Astrocyte of the cerebellum (primary cell): Measurements from ENCODE around the gene AFTPH.

Experiments
- DNase-seq: peaks from one replicate; pipeline ENCODE4 v3.0.0-alpha.2; 2011; ENCODE audit warnings: low read depth
- H3K4me3 ChIP-seq: 2 replicates; pipeline ENCODE4 v1.5.1; 2011; ENCODE audit warnings: mild to moderate bottlenecking, low read depth, low read length, moderate library complexity
- in situ Hi-C: cut with HindIII; loops from 2 replicates; pipeline ENCODE4 v1.10.0; 2017; ENCODE audit warnings: low sequenced_read_pairs
- TF ChIP-seq, protein P1 (sequence below): IDR thresholded peaks from 2 replicates; pipeline ENCODE4 v1.5.1; 2012; ENCODE audit warnings: low read length, low read depth, moderate library complexity, mild to moderate bottlenecking; ENCODE audit errors: missing control alignments

The AFTPH gene

DNA sequence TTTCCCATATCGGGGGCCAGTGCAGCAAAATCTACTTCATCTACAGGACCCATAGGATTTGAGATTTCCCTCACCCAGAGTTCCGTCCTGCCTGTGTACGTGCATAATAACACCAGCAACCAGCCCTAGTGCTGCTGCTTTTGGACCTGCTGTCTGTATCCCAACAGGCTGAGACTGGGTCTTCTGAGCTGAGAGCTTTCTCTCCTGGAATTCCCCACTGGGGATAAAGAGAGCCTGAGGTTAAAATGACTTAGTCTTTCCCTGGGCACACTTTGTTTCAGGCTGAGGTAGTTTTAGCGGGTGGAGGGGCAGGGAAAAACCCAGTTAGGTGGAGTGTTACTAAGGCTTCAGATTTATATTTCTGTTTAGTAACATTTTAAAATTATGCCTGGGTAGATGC lies 67.1 kb downstream of the AFTPH start:
- TF ChIP-seq, protein P1, sequence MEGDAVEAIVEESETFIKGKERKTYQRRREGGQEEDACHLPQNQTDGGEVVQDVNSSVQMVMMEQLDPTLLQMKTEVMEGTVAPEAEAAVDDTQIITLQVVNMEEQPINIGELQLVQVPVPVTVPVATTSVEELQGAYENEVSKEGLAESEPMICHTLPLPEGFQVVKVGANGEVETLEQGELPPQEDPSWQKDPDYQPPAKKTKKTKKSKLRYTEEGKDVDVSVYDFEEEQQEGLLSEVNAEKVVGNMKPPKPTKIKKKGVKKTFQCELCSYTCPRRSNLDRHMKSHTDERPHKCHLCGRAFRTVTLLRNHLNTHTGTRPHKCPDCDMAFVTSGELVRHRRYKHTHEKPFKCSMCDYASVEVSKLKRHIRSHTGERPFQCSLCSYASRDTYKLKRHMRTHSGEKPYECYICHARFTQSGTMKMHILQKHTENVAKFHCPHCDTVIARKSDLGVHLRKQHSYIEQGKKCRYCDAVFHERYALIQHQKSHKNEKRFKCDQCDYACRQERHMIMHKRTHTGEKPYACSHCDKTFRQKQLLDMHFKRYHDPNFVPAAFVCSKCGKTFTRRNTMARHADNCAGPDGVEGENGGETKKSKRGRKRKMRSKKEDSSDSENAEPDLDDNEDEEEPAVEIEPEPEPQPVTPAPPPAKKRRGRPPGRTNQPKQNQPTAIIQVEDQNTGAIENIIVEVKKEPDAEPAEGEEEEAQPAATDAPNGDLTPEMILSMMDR, result no peak
- no peak for DNase-seq
- in situ Hi-C loops, result no loop called here
- H3K4me3 ChIP-seq, result no peak overlapping the region

DNA sequence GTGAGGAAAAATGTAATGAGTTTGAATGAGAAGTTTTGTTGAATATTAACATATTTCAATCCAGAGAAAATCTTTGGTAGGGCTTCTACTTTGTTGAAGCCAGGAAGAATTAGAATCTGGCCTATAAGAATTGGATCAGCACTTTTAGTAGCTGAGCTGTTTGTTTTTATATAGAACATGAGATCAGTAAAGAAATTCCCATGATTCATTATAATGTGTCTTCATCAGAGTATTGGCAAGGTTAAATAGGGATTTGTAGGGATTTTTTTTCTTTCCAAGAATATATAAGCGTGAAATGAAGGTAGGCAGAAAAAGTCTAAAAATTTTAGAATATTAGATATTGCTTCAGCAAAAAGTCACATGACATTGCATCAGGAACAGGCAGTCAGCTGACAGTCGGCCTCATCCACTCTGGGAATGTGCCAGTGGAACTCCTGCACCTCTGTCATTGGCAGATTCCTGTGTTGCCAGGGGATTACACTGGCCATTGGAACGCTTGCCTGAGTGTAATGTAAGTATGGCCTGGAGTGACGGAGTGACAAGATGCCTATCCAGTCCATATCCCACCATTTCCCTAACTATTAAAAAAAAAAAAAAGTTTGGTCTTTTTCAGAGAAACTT lies 69.0 kb downstream of the AFTPH start:
- H3K4me3 ChIP-seq, result no peak overlapping the region
- in situ Hi-C loops, result no loop called here
- no peak for DNase-seq
- TF ChIP-seq, protein P1, result no peak

DNA sequence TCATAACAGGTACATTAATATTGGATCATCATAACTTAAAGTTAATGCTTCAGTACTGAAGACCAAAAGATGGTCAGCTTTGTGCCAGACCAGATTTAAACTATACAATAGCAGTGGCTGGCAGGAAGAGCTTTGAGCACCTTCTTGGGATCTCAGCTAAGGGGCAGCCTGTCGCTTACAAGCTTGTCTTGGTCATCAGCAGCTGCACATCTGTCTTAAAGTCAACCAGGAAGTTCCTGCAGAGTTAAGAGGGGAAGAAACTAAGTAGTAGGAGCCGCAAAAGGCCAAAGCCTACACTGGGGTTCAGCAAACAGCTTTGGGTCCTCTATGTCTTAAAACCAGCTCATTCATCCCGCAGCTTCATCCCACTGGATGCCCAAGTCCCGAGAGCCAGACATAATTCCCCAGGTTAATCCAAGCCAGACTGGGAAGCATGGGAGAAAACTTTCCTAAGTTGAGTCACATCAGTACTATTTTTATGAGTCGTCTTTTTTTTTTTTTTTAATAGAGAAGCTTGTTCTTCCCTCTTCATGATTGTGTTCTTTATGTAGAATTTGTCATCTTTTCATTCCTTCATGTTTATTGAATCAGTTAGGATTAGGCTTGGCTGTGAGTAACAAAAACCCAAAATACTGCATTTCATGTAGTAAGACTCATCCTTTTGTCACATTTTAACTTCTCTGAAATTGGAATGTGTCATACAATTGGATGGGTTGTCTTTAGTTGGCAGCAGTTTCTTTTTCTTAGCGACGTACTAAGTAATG lies 70.3 kb downstream of the AFTPH start:
- no peak for DNase-seq
- in situ Hi-C loops, result no loop called here
- TF ChIP-seq, protein P1, result no peak
- H3K4me3 ChIP-seq, result no peak overlapping the region

DNA sequence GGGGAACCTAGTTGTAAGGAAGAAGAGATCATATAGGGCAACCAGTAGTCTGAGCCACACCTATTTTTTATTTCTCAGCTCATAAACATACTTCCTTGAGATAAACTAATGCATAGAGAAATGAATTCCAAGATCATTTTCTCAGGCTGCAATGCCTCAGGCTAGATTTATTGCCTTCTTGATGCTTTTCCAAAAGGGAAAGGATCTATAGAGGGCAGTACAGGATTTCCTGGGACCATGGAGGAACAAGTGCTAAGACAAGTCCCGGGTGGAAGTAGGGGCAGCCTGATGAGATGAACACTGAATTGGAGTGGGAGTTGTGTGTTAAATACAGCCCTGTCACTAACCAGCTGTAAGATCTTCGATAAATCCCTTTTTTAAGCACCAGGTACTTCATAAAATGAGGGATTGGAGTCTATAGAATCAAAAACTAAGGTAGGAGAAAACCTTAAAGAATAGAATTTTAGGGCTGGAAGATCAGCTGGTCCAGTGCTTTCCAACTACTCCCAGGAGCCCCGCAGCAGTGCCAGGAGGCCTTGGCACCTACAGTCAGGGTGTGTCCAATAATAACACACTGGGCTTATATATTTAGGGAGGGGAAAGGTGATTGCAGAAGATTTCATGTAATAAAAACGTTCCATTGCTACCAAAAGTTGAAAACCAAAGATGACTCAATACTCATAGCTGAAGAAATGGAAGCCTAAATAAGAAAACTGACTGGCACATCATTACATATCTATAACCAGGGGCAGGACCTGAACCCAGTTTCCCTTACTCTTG lies 71.5 kb downstream of the AFTPH start:
- TF ChIP-seq, protein P1, result peak; percentile 47
- H3K4me3 ChIP-seq, result no peak overlapping the region
- in situ Hi-C loops, result no loop called here
- DNase-seq, result peak; percentile 16

DNA sequence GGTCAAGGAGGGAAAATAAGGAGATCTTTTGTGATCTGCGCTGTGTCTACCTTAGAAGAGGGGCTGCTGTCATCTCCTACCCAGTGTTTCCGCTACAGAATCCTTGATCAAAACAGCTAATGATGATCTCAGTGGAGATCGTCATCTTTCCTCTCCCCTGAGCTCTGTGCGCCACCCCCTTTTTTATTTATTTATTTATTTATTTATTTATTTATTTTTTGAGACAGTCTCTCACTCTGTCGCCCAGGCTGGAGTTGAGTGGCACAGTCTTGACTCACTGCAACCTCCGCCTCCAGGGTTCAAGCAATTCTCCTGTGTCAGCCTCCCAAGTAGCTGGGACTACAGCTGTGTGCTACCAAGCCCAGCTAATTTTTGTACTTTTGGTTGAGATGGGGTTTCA lies 74.1 kb downstream of the AFTPH start:
- H3K4me3 ChIP-seq, result no peak overlapping the region
- in situ Hi-C loops, result no loop called here
- no peak for DNase-seq
- TF ChIP-seq, protein P1, result no peak

DNA sequence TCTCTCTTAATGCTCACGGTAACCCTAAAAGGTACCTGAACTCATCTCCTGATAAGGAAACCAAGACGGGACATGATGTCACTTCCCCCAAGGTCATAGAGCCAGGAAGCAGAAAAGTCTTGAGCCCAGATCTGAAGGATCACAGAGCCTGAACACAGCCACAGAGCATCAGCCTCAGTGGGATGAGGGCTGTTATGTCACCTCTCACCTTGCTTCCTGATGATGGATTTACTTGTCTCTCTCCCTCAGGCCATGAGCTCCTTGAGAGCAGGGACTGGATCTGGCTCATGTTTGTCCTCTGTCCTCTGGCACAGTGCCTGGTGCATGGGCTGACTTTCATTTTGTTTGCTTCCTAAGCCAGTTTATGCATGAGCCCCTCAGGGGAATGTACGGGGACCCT lies 75.3 kb downstream of the AFTPH start:
- TF ChIP-seq, protein P1, result no peak
- DNase-seq, result no peak
- H3K4me3 ChIP-seq, result no peak overlapping the region
- in situ Hi-C loops, result no loop called here
